ENCODE measurements around the gene IPO9.

Gene IPO9

DNA sequence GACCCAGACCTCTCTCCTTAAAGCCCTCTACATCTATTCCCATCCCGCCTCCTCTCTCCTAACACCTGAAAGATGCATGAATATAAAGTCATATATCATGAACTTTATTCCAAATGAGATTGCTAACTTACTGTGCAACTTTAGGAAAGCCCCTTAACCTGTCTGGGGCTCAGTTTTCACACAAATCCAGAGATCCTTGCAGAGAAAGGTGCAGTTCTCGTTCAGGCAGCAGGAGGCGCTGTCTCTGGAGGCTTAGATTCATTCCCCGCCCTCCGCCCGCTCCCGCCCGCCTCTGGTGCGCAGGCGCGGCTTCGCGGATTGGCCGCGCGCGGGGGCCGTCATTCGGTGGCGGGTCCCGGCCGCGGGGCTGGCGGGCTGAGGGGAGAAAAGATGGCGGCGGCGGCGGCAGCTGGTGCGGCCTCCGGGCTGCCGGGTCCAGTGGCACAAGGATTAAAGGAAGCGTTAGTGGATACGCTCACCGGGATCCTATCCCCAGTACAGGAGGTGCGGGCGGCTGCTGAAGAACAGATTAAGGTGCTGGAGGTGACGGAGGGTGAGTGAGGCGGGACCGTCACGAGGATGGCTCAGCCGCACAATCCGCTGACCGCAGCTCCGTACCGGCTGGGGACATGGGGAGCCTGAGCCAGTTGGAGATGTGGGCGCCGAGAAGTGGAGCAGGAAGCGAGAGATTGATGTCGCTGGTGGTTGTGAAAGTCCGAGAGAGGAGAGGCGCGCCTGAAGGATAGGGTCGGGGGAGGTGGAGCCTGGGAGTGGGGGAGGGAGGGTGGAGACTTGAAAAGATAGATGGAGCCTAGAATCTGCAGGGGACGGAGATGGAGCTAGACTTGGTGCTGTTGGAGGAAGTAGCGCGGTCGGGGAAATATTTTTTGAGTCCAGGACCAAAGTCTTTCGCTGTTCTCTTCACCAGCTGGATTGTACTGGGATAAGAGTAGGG is at the start of gene IPO9:
Gene IPO9, plus strand, starts transcription at position 338 of the 955 bp plus-strand sequence. Its CDS starts 53 bp downstream, at position 391.
- peak within 1 kb of the TSS; percentile 63 for H3K27ac ChIP-seq
- DNase-seq (ENCODE audit: low read depth, low spot score) = peak; percentile 44

DNA sequence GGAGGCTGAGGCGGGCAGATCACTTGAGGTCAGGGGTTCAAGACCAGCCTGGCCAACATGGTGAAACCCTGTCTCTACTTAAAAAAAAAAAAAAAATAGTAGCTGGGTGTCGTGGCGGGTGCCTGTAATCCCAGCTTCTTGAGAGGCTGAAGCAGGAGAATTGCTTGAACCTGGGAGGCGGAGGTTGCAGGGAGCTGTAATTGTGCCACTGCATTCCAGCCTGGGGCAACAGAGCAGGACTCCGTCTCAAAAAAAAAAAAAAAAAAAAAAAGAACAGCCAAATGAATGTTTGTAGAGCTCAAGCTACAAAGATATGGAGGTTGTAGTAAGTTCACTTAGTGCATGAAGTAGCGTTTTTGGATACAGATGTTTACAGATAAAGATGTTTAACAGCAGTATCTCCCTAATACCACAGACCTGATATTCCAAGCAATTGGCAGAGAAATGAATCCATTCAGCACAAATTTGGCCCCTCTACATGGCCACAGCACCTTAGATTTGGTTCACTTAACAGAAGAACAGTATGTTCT is 49.5 kb upstream of the IPO9 start:
- DNase-seq (ENCODE audit: low read depth, low spot score) = no peak
- H3K27ac ChIP-seq = no peak overlapping the region

DNA sequence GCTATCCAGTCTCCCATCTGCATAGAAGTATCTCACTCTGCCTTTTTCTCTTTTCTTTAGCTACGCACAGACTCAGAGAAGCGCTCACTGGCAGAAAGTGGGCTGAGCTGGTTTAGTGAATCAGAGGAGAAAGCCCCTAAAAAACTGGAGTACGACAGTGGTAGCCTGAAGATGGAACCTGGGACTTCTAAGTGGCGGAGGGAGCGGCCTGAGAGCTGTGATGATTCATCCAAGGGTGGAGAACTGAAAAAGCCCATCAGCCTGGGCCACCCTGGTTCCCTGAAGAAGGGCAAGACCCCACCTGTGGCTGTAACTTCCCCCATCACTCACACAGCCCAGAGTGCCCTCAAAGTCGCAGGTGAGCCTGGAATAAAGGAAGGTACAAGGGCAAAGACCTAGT is 48.0 kb upstream of the IPO9 start:
- DNase-seq (ENCODE audit: low read depth, low spot score) = no peak
- H3K27ac ChIP-seq = no peak overlapping the region

DNA sequence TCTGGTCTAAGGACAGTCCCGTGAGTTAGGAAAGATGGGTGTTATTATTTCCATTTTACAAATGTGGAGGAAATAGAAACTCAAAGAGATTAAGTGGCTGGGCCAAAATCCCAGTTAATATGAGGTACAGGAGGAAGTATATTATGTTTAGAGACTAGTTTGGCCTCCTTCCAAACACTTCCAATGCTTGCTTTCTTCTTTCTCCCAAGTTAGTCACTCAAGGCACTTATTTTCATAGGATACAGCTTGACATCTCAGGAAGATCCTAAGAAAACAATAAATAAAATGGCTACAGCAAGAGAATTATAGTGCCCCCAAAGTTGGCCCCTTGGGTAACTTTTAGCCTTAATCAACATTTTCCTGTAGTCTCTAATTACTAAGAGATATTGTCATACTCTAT is 47.5 kb upstream of the IPO9 start:
- no peak overlapping the region for H3K27ac ChIP-seq
- DNase-seq (ENCODE audit: low read depth, low spot score) = no peak

DNA sequence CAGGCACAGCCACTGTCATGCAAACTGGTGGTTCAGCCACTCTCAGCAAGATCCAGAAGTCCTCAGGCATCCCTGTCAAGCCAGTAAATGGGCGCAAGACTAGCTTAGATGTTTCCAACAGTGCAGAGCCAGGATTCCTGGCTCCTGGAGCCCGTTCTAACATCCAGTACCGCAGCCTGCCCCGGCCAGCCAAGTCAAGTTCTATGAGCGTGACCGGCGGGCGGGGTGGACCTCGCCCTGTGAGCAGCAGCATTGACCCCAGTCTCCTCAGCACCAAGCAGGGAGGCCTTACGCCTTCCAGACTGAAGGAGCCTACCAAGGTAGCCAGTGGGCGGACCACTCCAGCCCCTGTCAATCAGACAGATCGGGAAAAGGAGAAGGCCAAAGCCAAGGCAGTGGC is 46.6 kb upstream of the IPO9 start:
- no peak for DNase-seq (ENCODE audit: low read depth, low spot score)
- no peak overlapping the region for H3K27ac ChIP-seq

DNA sequence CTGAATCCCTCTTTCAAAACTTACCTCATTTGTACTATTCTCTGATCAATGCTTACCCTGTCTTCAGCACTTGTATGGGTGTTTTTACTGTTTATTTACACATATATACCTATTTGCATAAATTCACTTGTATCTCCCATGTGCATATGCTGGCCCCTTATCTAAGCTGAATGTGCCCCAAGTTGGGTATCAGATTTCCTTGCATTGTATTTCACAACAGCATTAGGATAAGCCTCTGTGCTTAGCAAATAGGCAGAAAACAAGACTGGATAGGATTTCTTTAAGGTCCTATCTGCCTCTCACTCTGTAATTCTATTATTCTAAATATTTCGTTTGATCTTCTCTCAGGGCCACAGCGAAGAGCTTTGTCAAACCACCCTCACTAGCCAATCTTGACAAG is 45.9 kb upstream of the IPO9 start:
- DNase-seq (ENCODE audit: low read depth, low spot score) = no peak
- no peak overlapping the region for H3K27ac ChIP-seq

DNA sequence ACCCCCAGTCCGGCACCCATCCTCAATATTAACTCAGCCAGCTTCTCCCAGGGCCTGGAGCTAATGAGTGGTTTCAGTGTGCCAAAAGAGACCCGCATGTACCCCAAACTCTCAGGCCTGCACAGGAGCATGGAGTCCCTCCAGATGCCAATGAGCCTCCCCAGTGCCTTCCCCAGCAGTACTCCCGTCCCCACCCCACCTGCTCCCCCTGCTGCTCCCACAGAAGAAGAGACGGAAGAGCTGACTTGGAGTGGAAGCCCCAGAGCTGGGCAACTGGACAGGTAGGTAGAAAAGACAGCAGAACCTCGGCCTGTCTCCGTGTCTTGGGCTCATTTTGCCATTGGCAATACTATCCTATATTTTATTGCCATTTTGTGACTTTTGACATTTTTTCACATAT is 45.4 kb upstream of the IPO9 start:
- H3K27ac ChIP-seq = peak overlapping the region; percentile 78
- DNase-seq (ENCODE audit: low read depth, low spot score) = no peak

DNA sequence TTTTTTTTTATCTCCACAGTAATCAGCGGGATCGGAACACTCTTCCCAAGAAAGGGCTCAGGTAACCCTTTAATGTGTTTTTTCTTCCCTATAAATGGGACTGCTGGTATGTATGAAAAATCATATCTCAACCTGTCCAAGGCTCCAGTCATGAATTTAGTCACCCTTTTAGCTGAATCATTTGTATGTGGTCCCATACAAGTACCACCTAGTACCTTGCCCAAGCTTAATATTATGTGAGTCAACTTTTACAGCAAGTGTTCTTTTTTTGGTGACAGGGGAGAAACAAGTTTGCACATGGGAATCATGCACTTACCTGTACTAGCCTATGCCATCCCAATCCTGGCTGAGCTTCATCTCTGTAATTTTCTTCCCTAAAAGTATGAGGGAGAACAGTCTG is 43.7 kb upstream of the IPO9 start:
- DNase-seq (ENCODE audit: low read depth, low spot score) = peak; percentile 89
- H3K27ac ChIP-seq = peak overlapping the region; percentile 78

DNA sequence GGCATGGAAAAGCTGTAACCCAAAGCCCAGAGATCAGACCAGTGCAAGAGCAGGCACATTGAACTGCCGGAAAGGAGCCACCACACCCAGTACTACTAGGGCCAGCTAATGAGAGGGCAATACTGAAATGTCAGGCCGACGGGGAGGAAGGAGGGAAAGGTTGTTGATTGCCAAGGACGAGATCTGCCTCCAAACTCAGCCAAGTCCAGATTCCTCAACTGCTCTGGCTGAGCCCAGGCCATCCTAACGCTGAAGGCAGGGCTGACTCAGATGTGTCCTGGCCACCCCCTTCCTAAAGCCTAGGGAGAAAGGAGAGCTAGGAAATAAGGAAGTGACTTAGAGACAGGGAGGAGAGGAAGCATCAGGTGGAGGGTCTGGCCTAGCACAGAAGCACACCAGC is 42.1 kb upstream of the IPO9 start:
- no peak overlapping the region for H3K27ac ChIP-seq
- no peak for DNase-seq (ENCODE audit: low read depth, low spot score)

DNA sequence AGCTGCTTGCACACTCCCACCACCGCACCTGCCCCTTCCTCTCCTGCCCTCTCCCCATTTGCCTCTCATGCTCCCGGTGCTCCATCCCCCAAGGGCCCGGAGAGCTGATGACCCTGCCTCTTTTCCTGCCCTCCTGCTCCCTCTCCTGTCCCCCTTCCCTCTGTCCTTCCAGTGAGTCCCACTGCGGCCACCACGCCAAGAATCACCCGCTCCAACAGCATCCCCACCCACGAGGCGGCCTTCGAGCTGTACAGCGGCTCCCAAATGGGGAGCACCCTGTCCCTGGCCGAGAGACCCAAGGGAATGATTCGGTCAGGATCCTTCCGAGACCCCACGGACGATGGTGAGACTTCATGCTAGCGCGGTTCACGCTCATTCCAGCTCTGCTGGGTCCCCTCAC is 40.7 kb upstream of the IPO9 start:
- no peak for DNase-seq (ENCODE audit: low read depth, low spot score)
- no peak overlapping the region for H3K27ac ChIP-seq

DNA sequence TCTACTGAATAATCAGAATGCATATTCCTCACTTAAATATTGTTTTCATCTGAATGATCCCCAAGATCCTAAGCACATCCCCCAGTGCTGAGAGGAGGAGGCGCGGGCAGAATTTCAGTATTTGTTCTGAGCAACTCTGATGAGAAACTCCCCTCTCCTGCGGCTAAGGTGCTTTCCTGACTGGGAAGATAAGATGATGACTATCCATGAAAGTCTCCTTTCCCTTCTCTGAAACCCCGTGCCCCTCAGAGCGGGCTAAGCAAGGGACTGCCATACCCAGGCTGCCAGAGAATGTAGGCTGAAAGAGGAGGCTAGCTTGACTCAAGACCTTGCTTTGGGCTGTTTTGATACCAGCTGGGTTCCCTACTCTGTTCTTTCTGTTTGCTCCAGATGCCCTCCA is 39.7 kb upstream of the IPO9 start:
- no peak for DNase-seq (ENCODE audit: low read depth, low spot score)
- H3K27ac ChIP-seq = no peak overlapping the region

DNA sequence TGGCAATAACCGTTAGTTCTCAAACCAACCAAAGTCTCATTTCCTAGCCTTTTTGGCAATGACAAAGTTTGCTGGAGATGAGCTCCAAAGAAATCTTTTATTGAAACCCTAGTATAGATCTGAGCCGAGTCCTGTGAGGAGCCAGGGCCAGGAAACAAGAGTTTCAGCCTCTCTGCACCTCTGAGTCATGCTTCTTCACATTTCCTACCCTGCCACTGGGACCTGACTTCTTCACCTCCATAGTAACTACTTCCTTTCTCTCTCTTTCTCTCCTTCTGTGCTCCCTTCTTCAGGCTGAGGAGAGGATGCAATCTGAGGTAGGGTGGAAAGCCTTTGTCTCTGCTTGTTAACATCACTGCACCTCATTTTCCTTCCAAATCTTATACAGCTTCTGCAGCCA is 38.7 kb upstream of the IPO9 start:
- DNase-seq (ENCODE audit: low read depth, low spot score) = no peak
- peak overlapping the region; percentile 20 for H3K27ac ChIP-seq

DNA sequence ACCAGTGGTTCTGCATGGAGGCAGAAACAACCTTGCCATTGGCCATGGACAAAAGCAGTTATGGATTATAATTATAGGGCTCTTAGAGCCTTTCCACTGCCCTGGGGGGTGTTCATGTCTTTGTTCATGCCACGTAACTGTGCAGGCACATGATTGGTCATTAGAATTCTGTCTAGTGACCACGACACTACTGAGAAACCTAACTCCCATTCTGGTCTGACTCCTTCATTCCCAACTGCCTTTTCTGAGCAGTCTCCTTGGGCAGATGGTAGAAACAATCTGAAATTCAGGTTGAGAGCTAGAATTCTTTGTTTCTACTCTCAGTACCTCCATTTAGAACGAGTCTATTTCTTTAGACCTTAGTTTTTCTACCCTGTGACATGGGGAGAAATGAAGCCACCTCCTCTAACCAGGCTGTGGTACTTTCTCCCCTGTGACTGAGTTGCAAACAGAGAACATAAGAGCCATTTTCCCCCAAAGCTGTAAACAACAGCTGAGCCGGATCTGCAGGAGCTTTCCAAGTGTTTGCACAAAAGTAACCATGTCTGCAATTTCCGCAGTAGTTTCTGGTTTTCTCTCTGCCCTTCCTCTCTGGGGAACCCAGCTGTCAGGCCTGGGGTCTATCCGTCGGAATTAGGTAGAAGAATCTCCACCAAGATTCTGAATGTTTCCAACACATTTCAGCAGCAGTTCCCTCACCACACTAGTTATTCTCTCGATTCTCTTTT is 37.7 kb upstream of the IPO9 start:
- no peak overlapping the region for H3K27ac ChIP-seq
- no peak for DNase-seq (ENCODE audit: low read depth, low spot score)

DNA sequence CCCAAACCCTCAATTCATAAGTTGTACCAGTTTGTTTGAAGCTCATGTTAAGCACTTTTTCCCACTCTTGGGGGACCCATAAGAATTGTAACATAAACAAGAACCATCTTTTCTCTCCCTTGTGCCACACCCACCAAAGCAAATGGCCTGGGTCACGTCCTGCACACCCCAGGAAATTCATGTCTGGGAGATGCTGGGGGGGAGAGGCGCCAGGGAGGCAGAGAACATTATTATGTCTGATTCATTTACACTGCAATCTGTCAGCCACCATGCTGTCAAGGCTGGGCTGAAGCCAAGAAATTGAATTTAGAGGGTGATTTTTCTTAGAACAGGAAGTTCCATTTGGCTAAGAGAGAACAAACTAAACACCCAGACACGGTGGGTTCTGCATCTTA is 37.2 kb upstream of the IPO9 start:
- DNase-seq (ENCODE audit: low read depth, low spot score) = no peak
- no peak overlapping the region for H3K27ac ChIP-seq

DNA sequence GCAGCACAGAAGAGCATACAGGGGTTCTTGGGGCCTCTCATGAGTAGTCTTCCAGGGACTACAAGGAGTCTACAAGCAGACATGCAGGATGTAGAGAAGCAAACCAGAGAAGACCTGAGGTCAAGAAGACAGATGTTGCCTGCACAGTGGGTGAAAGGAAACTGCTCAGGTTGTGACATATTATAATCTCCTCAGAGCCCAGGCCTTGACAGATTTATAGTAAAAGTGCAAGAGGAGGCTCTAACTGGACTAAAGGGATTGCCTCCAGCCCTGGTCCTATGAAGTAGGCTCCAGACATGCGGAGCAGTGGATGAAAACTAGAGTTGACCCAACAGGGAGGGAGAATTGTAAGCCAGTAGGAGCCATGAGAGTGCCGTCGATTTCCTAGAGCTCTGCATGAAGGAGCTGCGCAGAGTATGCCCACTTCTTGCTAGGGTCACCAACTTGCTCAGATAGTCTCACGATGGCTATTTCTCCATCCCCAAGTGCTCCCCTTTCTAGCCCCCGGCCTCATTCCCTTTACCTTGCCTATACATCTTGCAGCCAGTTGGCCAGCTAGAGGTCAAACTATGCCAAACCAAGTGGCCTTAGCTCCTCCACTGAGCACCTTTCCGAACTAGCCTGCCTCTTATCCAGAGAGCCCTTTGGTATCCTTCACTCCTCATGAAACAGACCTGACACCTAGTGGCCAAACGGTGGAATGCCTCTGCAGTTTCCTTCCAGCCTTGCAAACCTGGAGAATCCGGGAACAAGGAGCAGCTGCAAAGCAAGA is 36.2 kb upstream of the IPO9 start:
- no peak for DNase-seq (ENCODE audit: low read depth, low spot score)
- no peak overlapping the region for H3K27ac ChIP-seq

DNA sequence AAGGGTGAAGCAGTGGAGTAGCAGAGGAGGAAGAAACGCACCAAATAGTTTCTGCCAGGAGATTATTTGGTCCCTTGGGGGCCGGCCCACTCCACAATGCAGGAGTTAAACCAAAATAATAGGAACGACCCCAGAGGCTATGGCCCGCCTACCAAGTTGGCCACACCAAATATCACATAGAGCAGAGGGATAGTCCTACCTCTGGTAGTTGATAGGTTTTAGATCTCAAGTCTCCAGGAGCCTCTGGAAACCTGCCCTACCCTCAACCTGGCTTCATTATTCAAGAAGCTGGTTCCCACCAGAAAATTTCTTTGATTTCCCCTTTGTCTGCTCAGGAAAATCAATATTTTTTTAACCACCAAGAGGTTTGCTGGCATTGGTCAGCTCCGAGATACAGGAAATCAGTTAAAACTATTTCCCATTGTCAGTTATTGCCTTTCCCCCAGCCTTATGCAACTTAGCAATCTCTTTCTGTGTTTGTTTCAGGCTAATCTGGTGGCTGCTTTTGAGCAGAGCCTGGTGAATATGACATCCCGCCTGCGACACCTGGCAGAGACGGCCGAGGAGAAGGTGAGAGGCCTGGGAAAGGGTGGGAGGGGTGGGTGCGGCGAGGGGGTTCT is 35.5 kb upstream of the IPO9 start:
- no peak overlapping the region for H3K27ac ChIP-seq

DNA sequence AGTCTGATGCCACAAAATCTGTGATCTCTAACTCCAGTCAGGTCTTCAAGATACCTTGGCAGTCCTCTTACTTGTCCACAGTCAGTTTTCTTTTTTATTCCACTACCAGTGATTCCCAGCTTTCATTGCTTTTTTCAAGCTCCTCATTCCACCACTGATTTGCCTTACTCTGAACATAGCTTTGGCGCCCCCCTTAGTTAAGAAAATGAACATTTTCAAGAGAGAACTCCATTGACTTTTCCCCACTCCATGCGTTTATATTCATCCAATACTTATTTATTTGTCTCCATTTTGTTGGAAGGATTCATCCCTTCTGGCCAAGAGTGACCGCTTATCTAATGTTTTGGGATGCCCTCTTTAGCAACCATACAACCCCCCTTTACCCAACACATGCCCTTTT is 33.9 kb upstream of the IPO9 start:
- no peak for DNase-seq (ENCODE audit: low read depth, low spot score)
- H3K27ac ChIP-seq = no peak overlapping the region

More for the DNA sequence above, 35.5 kb upstream of the IPO9 start:
- no peak for DNase-seq (ENCODE audit: low read depth, low spot score)

DNA sequence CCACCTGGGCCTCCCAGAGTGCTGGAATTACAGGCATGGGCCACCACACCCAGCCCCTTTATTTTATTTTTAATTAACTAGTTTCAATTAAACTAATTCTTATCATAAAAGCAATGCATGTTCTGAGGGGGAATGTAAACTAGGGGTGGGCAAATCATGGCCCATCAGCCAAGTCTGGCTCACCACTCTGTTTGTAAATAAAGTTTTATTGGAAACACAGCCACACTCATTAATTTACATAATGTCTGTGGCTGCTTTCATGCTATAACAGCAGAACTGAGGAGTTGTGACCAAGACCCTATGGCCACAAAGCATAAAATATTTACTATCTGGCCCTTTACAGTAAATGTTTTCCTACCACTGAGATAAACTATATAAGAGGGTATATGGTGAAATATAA is 28.7 kb upstream of the IPO9 start:
- no peak for DNase-seq (ENCODE audit: low read depth, low spot score)
- no peak overlapping the region for H3K27ac ChIP-seq

DNA sequence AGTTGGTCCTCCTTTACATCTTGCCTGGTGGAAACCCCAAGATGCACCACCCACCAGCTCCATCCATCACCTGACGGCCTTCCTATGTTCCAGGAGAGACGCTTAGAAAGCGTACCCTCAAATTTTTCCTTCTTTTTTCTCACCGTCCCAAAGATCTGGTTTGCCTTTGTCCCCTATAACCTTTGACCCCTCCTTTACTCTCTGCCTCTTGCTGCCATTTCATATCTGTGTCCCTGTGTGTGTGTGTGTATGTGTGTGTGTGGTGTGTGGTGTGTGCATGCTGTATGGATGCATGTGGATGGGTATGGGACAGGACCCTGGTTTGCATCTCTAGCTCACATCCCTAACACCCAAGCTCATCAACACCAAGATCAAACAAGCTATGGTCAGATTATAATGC is 22.2 kb upstream of the IPO9 start:
- H3K27ac ChIP-seq = no peak overlapping the region
- no peak for DNase-seq (ENCODE audit: low read depth, low spot score)

DNA sequence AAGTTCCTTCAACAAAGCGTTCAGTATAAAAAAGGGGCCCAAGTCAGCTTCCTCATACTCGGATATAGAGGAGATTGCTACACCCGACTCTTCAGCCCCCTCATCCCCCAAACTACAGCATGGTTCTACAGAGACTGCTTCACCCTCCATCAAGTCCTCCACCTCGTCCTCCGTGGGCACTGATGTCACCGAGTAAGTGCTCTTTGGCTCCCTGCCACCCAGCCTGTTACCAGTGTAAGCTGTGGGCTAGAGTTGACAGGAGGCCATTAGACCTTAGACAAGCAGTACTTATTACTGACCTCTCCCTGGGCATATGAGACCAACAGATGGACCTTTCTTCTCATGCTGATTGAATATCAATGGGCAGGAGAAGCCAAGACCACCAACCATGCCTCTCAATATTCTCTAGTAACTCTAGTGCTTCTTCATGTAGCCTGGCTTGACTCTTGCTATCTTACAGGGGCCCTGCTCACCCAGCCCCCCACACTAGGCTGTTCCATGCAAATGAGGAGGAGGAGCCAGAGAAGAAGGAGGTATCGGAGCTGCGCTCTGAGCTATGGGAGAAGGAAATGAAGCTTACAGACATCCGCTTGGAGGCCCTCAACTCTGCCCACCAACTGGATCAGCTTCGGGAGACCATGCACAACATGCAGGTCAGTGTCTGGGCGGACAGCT is 20.9 kb upstream of the IPO9 start:
- no peak for DNase-seq (ENCODE audit: low read depth, low spot score)

More for the DNA sequence above, 20.9 kb upstream of the IPO9 start:
- no peak overlapping the region for H3K27ac ChIP-seq
